Smooth muscle cell (in vitro differentiated cells): ENCODE results near the gene SH2B3. TPM values are rescaled to one million over a fixed set of nuclear protein-coding genes. Genes with fewer than 3 reads are reported as not detected.

ENCODE experiments used
- DNase-seq: peaks from one replicate; lab custom pipeline; 2025; ENCODE audit not compliant: unreplicated experiment; lab: John Stamatoyannopoulos, UW
- H2AFZ ChIP-seq: fragments of 200-600 bp; sonication (generic); 2 replicates; pipeline ENCODE4 v1.6.0; 2016; ENCODE audit warnings: antibody characterized with exemption, low read depth, mild to moderate bottlenecking
- H3F3A ChIP-seq: fragments of 200-600 bp; sonication (generic); 2 replicates; pipeline ENCODE4 v1.6.0; 2017; ENCODE audit warnings: antibody characterized with exemption, low read depth
- H3K27ac ChIP-seq: fragments of 200-600 bp; sonication (generic); 2 replicates; pipeline ENCODE4 v1.5.1; 2016; ENCODE audit warnings: low read depth, mild to moderate bottlenecking
- H3K27me3 ChIP-seq: fragments of 200-600 bp; sonication (generic); 2 replicates; pipeline ENCODE4 v1.6.1; 2016; ENCODE audit warnings: low read depth, mild to moderate bottlenecking
- H3K36me3 ChIP-seq: fragments of 200-600 bp; sonication (generic); 2 replicates; pipeline ENCODE4 v1.5.1; 2016; ENCODE audit warnings: low read depth
- H3K4me1 ChIP-seq: fragments of 200-600 bp; sonication (generic); 2 replicates; pipeline ENCODE4 v1.5.1; 2016; ENCODE audit warnings: low read depth
- H3K4me2 ChIP-seq: fragments of 200-600 bp; sonication (generic); 2 replicates; pipeline ENCODE4 v1.6.0; 2016; ENCODE audit warnings: mild to moderate bottlenecking
- H3K4me3 ChIP-seq: fragments of 200-600 bp; sonication (generic); 2 replicates; pipeline ENCODE4 v1.5.1; 2016; ENCODE audit warnings: mild to moderate bottlenecking
- H3K79me2 ChIP-seq: fragments of 200-600 bp; sonication (generic); 2 replicates; pipeline ENCODE4 v1.6.0; 2016; ENCODE audit warnings: low read depth, mild to moderate bottlenecking
- H3K9ac ChIP-seq: fragments of 200-600 bp; sonication (generic); 2 replicates; pipeline ENCODE4 v1.6.0; 2016; ENCODE audit warnings: low read depth
- H3K9me3 ChIP-seq: fragments of 200-600 bp; sonication (generic); replicated peaks from 2 replicates; pipeline ENCODE4 v1.5.1; 2016; ENCODE audit warnings: low read depth
- H4K20me1 ChIP-seq: fragments of 200-600 bp; sonication (generic); 2 replicates; pipeline ENCODE4 v1.6.0; 2016; ENCODE audit warnings: low read depth
- CTCF ChIP-seq: fragments of 200-600 bp; sonication (generic); IDR thresholded peaks from 2 replicates; pipeline ENCODE4 v1.5.1; 2017; ENCODE audit warnings: borderline replicate concordance, mild to moderate bottlenecking, antibody characterized with exemption; ENCODE audit not compliant: insufficient read depth, poor library complexity, severe bottlenecking
- WGBS: methylation state at CpG from one replicate; pipeline ENCODE4 v1.1.7; 2016; ENCODE audit warnings: low lambda C conversion rate; 5-methylcytosine and 5-hydroxymethylcytosine counted together
- polyA plus RNA-seq: library from polyadenylated mRNA; unstranded; fragments of >200 nt; fragmentation: Nextera tagmentation; extraction: Ambion mirVana; gene quantifications from 2 replicates; pipeline ENCODE4 v1.2.1, GENCODE V29; 2016
- total RNA-seq: library from RNA; depleted of rRNA; stranded (reverse); fragments of >200 nt; gene quantifications from 2 replicates; pipeline ENCODE4 v1.2.3, GENCODE V29; 2014

Gene SH2B3
- total and polyA plus RNA-seq, 2 experiments from 2014 or later = 4.7 to 5.2 TPM

- Histone ChIP-seq H3K9me3 (no peaks in the 10 kb centered on the region), H3K36me3 (no peaks in the 10 kb centered on the region), H3K79me2 (peaks cover 22% of the 10 kb centered on the region), H3K27me3 (no peaks in the 10 kb centered on the region), H3F3A (peaks cover 52% of the 10 kb centered on the region), H3K4me1 (peaks cover 15% of the 10 kb centered on the region), H2AFZ (no peak overlapping the region), H3K4me2 (peak overlapping the region; percentile 18), H3K27ac (peak overlapping the region; percentile 71), H3K9ac (no peak overlapping the region), H3K4me3 (no peak overlapping the region), H4K20me1 (peaks cover 79% of the 10 kb centered on the region)
- no peak for TF ChIP-seq CTCF
- 64% methylated on average over 6 of the region's 6 CpGs for WGBS
- no peak for DNase-seq
Observed at GRCh38 chr12:111445726-111446581, 40.2 kb downstream of the SH2B3 start.

GRCh38 chr12:111446631-111447570, 41.2 kb downstream of the SH2B3 start:
- peaks cover 53% of the 10 kb centered on the region for H3F3A ChIP-seq
- peaks cover 14% of the 10 kb centered on the region for H3K79me2 ChIP-seq
- peaks cover 81% of the 10 kb centered on the region for H4K20me1 ChIP-seq
- no peaks in the 10 kb centered on the region for H3K36me3 ChIP-seq
- no peak overlapping the region for H3K4me2 ChIP-seq
- TF ChIP-seq CTCF = no peak
- no peak for DNase-seq
- WGBS = 94% methylated on average over 19 of the region's 20 CpGs
- no peak overlapping the region for H2AFZ ChIP-seq
- peaks cover 15% of the 10 kb centered on the region for H3K4me1 ChIP-seq
- H3K27ac ChIP-seq = peak overlapping the region; percentile 71
- no peak overlapping the region for H3K4me3 ChIP-seq
- no peaks in the 10 kb centered on the region for H3K27me3 ChIP-seq
- no peaks in the 10 kb centered on the region for H3K9me3 ChIP-seq
- no peak overlapping the region for H3K9ac ChIP-seq

GRCh38 chr12:111447571-111448265, 42.0 kb downstream of the SH2B3 start:
- Histone ChIP-seq H3K27ac (no peak overlapping the region), H4K20me1 (peaks cover 76% of the 10 kb centered on the region)
- 98% methylated on average over 28 of the region's 28 CpGs for WGBS

More at GRCh38 chr12:111447571-111448265, 42.0 kb downstream of the SH2B3 start:
- Histone ChIP-seq H3K27me3 (no peaks in the 10 kb centered on the region), H3F3A (peaks cover 55% of the 10 kb centered on the region), H3K9ac (no peak overlapping the region), H3K4me3 (no peak overlapping the region), H3K36me3 (no peaks in the 10 kb centered on the region), H3K4me2 (no peak overlapping the region), H2AFZ (no peak overlapping the region), H3K79me2 (peaks cover 6% of the 10 kb centered on the region), H3K4me1 (peaks cover 15% of the 10 kb centered on the region), H3K9me3 (no peaks in the 10 kb centered on the region)
- DNase-seq = no peak
- no peak for TF ChIP-seq CTCF
